DOHH2 (cell line): ENCODE data around the gene DDX54.
A peak's percentile ranks its signal among the peaks of the same experiment; 100 is the strongest.

Experiments
- H3F3A ChIP-seq: fragments of 200-600 bp; sonication (generic), shearing (Covaris generic); 2 replicates; pipeline ENCODE4 v1.6.0; 2016; ENCODE audit warnings: antibody characterized with exemption, mild to moderate bottlenecking; ENCODE audit not compliant: control insufficient read depth, insufficient read depth
- H3K27ac ChIP-seq: fragments of 200-600 bp; sonication (generic); 2 replicates; pipeline ENCODE4 v1.5.1; 2014; ENCODE audit warnings: low read depth, mild to moderate bottlenecking, low read length, moderate library complexity
- H3K27me3 ChIP-seq: fragments of 200-600 bp; sonication (generic); 2 replicates; pipeline ENCODE4 v1.6.1; 2014; ENCODE audit warnings: mild to moderate bottlenecking, low read length, mixed read lengths; ENCODE audit not compliant: control insufficient read depth
- H3K36me3 ChIP-seq: fragments of 200-600 bp; sonication (generic); 2 replicates; pipeline ENCODE4 v1.6.1; 2014; ENCODE audit warnings: mild to moderate bottlenecking, low read length, moderate library complexity, mixed read lengths; ENCODE audit not compliant: control insufficient read depth
- H3K4me1 ChIP-seq: fragments of 200-600 bp; sonication (generic); 2 replicates; pipeline ENCODE4 v1.6.1; 2014; ENCODE audit warnings: mild to moderate bottlenecking, low read length, mixed read lengths; ENCODE audit not compliant: control insufficient read depth
- H3K4me2 ChIP-seq: fragments of 200-600 bp; sonication (generic); 2 replicates; pipeline ENCODE4 v1.6.0; 2014; ENCODE audit warnings: mild to moderate bottlenecking, low read length, moderate library complexity
- H3K4me3 ChIP-seq: fragments of 200-600 bp; sonication (generic); 2 replicates; pipeline ENCODE4 v1.5.1; 2014; ENCODE audit warnings: mild to moderate bottlenecking, low read length, mixed read lengths
- H3K79me2 ChIP-seq: fragments of 200-600 bp; sonication (generic); 2 replicates; pipeline ENCODE4 v1.6.1; 2014; ENCODE audit warnings: mild to moderate bottlenecking, low read length, mixed read lengths; ENCODE audit not compliant: control insufficient read depth
- H3K9me2 ChIP-seq: fragments of 200-600 bp; sonication (generic); replicated peaks from 2 replicates; pipeline ENCODE4 v1.6.1; 2014; ENCODE audit warnings: mild to moderate bottlenecking, low read length, mixed read lengths; ENCODE audit not compliant: control insufficient read depth
- H3K9me3 ChIP-seq: fragments of 200-600 bp; sonication (generic); 2 replicates; pipeline ENCODE4 v1.6.1; 2014; ENCODE audit warnings: antibody characterized with exemption, low read length, mixed read lengths; ENCODE audit not compliant: control insufficient read depth, insufficient read depth
- H4K20me1 ChIP-seq: fragments of 200-600 bp; sonication (generic); 2 replicates; pipeline ENCODE4 v1.6.0; 2014; ENCODE audit warnings: low read depth, mild to moderate bottlenecking, antibody characterized with exemption, low read length, moderate library complexity; ENCODE audit not compliant: control insufficient read depth, insufficient read depth
- CTCF ChIP-seq: fragments of 200-600 bp; sonication (generic); IDR thresholded peaks from one replicate; pipeline ENCODE4 v1.5.1; 2014; ENCODE audit warnings: antibody characterized with exemption, mild to moderate bottlenecking, low read depth, low read length; ENCODE audit not compliant: poor library complexity, severe bottlenecking
- EZH2phosphoT487 ChIP-seq: fragments of 200-600 bp; sonication (generic); IDR thresholded peaks from 2 replicates; pipeline ENCODE4 v1.6.1; 2017; ENCODE audit warnings: borderline replicate concordance, mild to moderate bottlenecking, antibody characterized with exemption, low read length, moderate library complexity, mixed read lengths

DDX54 gene

GRCh38 chr12:113135178-113136127 lies 49.8 kb downstream of the DDX54 start, which contains the start of gene RASAL1:
TSS of gene RASAL1 (minus strand) at chr12:113135761. CDS start at chr12:113135462, 299 bp downstream.
- Histone ChIP-seq H4K20me1 (no peaks in the 10 kb centered on the region), H3K9me3 (no peaks in the 10 kb centered on the region), H3K4me1 (peaks cover 60% of the 10 kb centered on the region), H3K9me2 (no peaks in the 10 kb centered on the region), H3K36me3 (peaks cover 6% of the 10 kb centered on the region), H3K27ac (peak within 1 kb of the TSS; percentile 51), H3K79me2 (peaks cover 42% of the 10 kb centered on the region), H3K27me3 (no peaks in the 10 kb centered on the region), H3K4me2 (peak within 1 kb of the TSS; percentile 94), H3K4me3 (peak within 1 kb of the TSS; percentile 95), H3F3A (peaks cover 12% of the 10 kb centered on the region)
- TF ChIP-seq CTCF (peak; percentile 81), EZH2phosphoT487 (no peak)

GRCh38 chr12:113134521-113134951 lies 50.7 kb downstream of the DDX54 start:
- no peaks in the 10 kb centered on the region for H3K27me3 ChIP-seq
- peaks cover 70% of the 10 kb centered on the region for H3K4me1 ChIP-seq
- peaks cover 9% of the 10 kb centered on the region; the same call in 1 of the 2 replicates for H3F3A ChIP-seq
- H3K27ac ChIP-seq = no peak overlapping the region
- H3K4me2 ChIP-seq = peak overlapping the region; percentile 94
- H3K4me3 ChIP-seq = peak overlapping the region; percentile 95
- no peaks in the 10 kb centered on the region for H3K9me3 ChIP-seq
- H4K20me1 ChIP-seq = no peaks in the 10 kb centered on the region
- H3K79me2 ChIP-seq = peaks cover 47% of the 10 kb centered on the region
- peaks cover 11% of the 10 kb centered on the region for H3K36me3 ChIP-seq
- no peak for TF ChIP-seq EZH2phosphoT487
- no peak for TF ChIP-seq CTCF
- no peaks in the 10 kb centered on the region for H3K9me2 ChIP-seq

- Histone ChIP-seq H3K4me3 (peak overlapping the region; percentile 95), H3F3A (peaks cover 9% of the 10 kb centered on the region; the same call in 1 of the 2 replicates), H3K4me2 (peak overlapping the region; percentile 94), H3K27me3 (no peaks in the 10 kb centered on the region), H3K4me1 (peaks cover 74% of the 10 kb centered on the region), H3K9me2 (no peaks in the 10 kb centered on the region), H3K36me3 (peaks cover 11% of the 10 kb centered on the region), H3K27ac (no peak overlapping the region), H3K9me3 (no peaks in the 10 kb centered on the region), H4K20me1 (no peaks in the 10 kb centered on the region), H3K79me2 (peaks cover 48% of the 10 kb centered on the region)
- no peak for TF ChIP-seq EZH2phosphoT487
- TF ChIP-seq CTCF = no peak
Observed at GRCh38 chr12:113134071-113134470, 51.2 kb downstream of the DDX54 start.
